HG02763 (cell line): Measurements from ENCODE around the gene SEC14L5.

Experiments used
- ATAC-seq: cut with Tn5 transposase; IDR thresholded peaks from one replicate; pipeline ENCODE4 v1.9.1; 2021; ENCODE audit warnings: mild to moderate bottlenecking, moderate library complexity; ENCODE audit not compliant: unreplicated experiment

The SEC14L5 gene

GRCh38 chr16:5007256-5007655 lies 49.1 kb downstream of the SEC14L5 start:
- ATAC-seq = no peak

GRCh38 chr16:5008311-5008731 lies 50.2 kb downstream of the SEC14L5 start:
- no peak for ATAC-seq

- no peak for ATAC-seq
Observed at GRCh38 chr16:5010576-5011329, 52.6 kb downstream of the SEC14L5 start.

GRCh38 chr16:5011637-5012036 lies 53.5 kb downstream of the SEC14L5 start:
- no peak for ATAC-seq

- ATAC-seq = no peak
Observed at GRCh38 chr16:5012887-5013286, 54.8 kb downstream of the SEC14L5 start.

- ATAC-seq = no peak
Observed at GRCh38 chr16:5015351-5015750, 57.2 kb downstream of the SEC14L5 start.

- no peak for ATAC-seq
Observed at GRCh38 chr16:5015887-5016286, 57.8 kb downstream of the SEC14L5 start.

GRCh38 chr16:5016967-5017677 lies 59.0 kb downstream of the SEC14L5 start:
- ATAC-seq = no peak

GRCh38 chr16:5017678-5017969 lies 59.5 kb downstream of the SEC14L5 start:
- ATAC-seq = no peak

- ATAC-seq = no peak
Observed at GRCh38 chr16:5018793-5019192, 60.7 kb downstream of the SEC14L5 start.

- no peak for ATAC-seq
Observed at GRCh38 chr16:5019775-5020174, 61.6 kb downstream of the SEC14L5 start.

- no peak for ATAC-seq
Observed at GRCh38 chr16:5020551-5020950, 62.4 kb downstream of the SEC14L5 start.

GRCh38 chr16:5022521-5022920 lies 64.4 kb downstream of the SEC14L5 start:
- no peak for ATAC-seq

- ATAC-seq = no peak
Observed at GRCh38 chr16:5024632-5025031, 66.5 kb downstream of the SEC14L5 start.

GRCh38 chr16:5025171-5025632 lies 67.1 kb downstream of the SEC14L5 start:
- no peak for ATAC-seq

- ATAC-seq = no peak
Observed at GRCh38 chr16:5026664-5027063, 68.5 kb downstream of the SEC14L5 start.

- ATAC-seq = no peak
Observed at GRCh38 chr16:5027086-5027485, 69.0 kb downstream of the SEC14L5 start.

GRCh38 chr16:5027575-5028235 lies 69.6 kb downstream of the SEC14L5 start:
- ATAC-seq = no peak

GRCh38 chr16:5028950-5029475 lies 70.9 kb downstream of the SEC14L5 start:
- no peak for ATAC-seq

GRCh38 chr16:5030251-5030870 lies 72.2 kb downstream of the SEC14L5 start:
- ATAC-seq = no peak

- no peak for ATAC-seq
Observed at GRCh38 chr16:5031601-5032000, 73.5 kb downstream of the SEC14L5 start.
